Left ventricle myocardium inferior (tissue), 1 donor: ENCODE results near the gene NDUFAB1. TPM values are rescaled to one million over a fixed set of nuclear protein-coding genes. Genes with fewer than 3 reads are reported as not detected.

Source experiments
- DNase-seq: peaks from one replicate; pipeline ENCODE4 v3.0.0-alpha.2; 2020
- H3K27ac ChIP-seq: fragments of 200-600 bp; replicated peaks from 2 replicates; pipeline ENCODE4 v1.8.0; 2021
- H3K27me3 ChIP-seq: fragments of 200-600 bp; 2 replicates; pipeline ENCODE4 v1.8.0; 2021; ENCODE audit warnings: low read depth
- H3K36me3 ChIP-seq: fragments of 200-600 bp; 2 replicates; pipeline ENCODE4 v1.8.0; 2021
- H3K4me1 ChIP-seq: fragments of 200-600 bp; 2 replicates; pipeline ENCODE4 v1.8.0; 2021
- H3K4me3 ChIP-seq: fragments of 200-600 bp; 2 replicates; pipeline ENCODE4 v1.8.0; 2021; ENCODE audit warnings: mild to moderate bottlenecking, moderate library complexity
- H3K9me3 ChIP-seq: fragments of 200-600 bp; replicated peaks from 2 replicates; pipeline ENCODE4 v1.8.0; 2021
- CTCF ChIP-seq: fragments of 200-600 bp; IDR thresholded peaks from 2 replicates; pipeline ENCODE4 v1.8.0; 2021; ENCODE audit warnings: antibody characterized with exemption, mild to moderate bottlenecking, borderline replicate concordance
- intact Hi-C: fragments of 100-400 bp; cut with micrococcal nuclease; formaldehyde crosslinking; loops from one replicate; pipeline ENCODE4 v1.11.0; 2022
- total RNA-seq: library from RNA; stranded (reverse); fragmentation: NEBNext Ultra II Directional; extraction: Animal tissue kit (Norgen Biotek cat#: 25700); gene quantifications from one replicate; pipeline ENCODE4 v1.2.1, GENCODE V29; 2021
- donor health status: DM: no; HTN: yes; CAD: no; lungs with severe emphysema.

The NDUFAB1 gene
- total RNA-seq, 1 donor from 2014 or later = 464 TPM

DNA sequence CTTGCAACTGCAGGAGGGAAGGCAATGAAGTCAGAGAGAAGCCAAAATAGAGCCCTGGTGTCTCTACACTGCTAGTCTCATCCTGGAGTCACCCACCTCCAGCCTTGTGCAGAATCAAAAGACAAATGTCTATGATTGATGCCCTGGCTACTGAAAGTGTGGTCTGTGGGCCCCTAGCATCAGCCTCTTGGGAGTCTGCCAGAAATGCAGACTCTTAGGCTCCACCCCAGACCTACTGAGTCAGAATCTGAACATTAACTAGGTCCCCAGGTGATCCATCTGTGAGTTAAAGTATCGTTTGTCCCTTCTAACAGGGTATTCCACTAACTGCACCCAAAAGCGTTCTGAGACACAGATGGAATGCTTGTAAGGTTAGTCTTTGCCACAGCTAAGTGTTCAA lies 60.2 kb downstream of the NDUFAB1 start:
- peaks cover 91% of the 10 kb centered on the region for H3K36me3 ChIP-seq
- intact Hi-C loops = no loop called here

GRCh38 chr16:23534868-23535860 lies 61.0 kb downstream of the NDUFAB1 start:
- intact Hi-C loops = no loop called here

More for the DNA sequence above, 60.2 kb downstream of the NDUFAB1 start:
- Histone ChIP-seq H3K4me3 (no peak overlapping the region), H3K27me3 (no peaks in the 10 kb centered on the region), H3K27ac (no peak overlapping the region), H3K4me1 (no peaks in the 10 kb centered on the region), H3K9me3 (no peaks in the 10 kb centered on the region)
- DNase-seq = no peak
- no peak for TF ChIP-seq CTCF

GRCh38 chr16:23532448-23532847 lies 63.7 kb downstream of the NDUFAB1 start:
- H3K4me3 ChIP-seq = no peak overlapping the region
- peaks cover 93% of the 10 kb centered on the region for H3K36me3 ChIP-seq
- H3K4me1 ChIP-seq = peaks cover 12% of the 10 kb centered on the region
- no peaks in the 10 kb centered on the region for H3K9me3 ChIP-seq
- no peak overlapping the region for H3K27ac ChIP-seq
- no peak for DNase-seq
- intact Hi-C loops = no loop called here
- no peaks in the 10 kb centered on the region for H3K27me3 ChIP-seq
- TF ChIP-seq CTCF = no peak

More at GRCh38 chr16:23534868-23535860, 61.0 kb downstream of the NDUFAB1 start:
- H3K36me3 ChIP-seq = peaks cover 88% of the 10 kb centered on the region
- no peaks in the 10 kb centered on the region for H3K27me3 ChIP-seq
- no peak overlapping the region for H3K4me3 ChIP-seq
- no peaks in the 10 kb centered on the region for H3K4me1 ChIP-seq
- H3K9me3 ChIP-seq = no peaks in the 10 kb centered on the region
- no peak overlapping the region for H3K27ac ChIP-seq
- no peak for DNase-seq
- TF ChIP-seq CTCF = no peak

Other genes with a start within 250 kb of the NDUFAB1 start
- 11.7 TPM for gene COG7, start 143.1 kb downstream of the NDUFAB1 start, total RNA-seq
- 59.4 TPM for gene GGA2, start 85.8 kb downstream of the NDUFAB1 start, total RNA-seq
- 21.1 TPM for gene EARS2, start 39.0 kb downstream of the NDUFAB1 start, total RNA-seq
- 61.4 TPM for gene UBFD1, start 38.6 kb downstream of the NDUFAB1 start, total RNA-seq
- 4.2 TPM for gene PALB2, start 45.0 kb upstream of the NDUFAB1 start, total RNA-seq
- 40.0 TPM for gene DCTN5, start 45.1 kb upstream of the NDUFAB1 start, total RNA-seq
- gene PLK1, start 82.6 kb upstream of the NDUFAB1 start, total RNA-seq = 1.2 TPM
- not detected for gene ERN2, start 116.9 kb upstream of the NDUFAB1 start, total RNA-seq
- gene CHP2, start 158.7 kb upstream of the NDUFAB1 start, total RNA-seq = not detected
- 1.6 TPM for gene PRKCB, start 239.7 kb upstream of the NDUFAB1 start, total RNA-seq